GM18519 (cell line): ENCODE results near the gene HCST.

Experiments
- ATAC-seq: cut with Tn5 transposase; IDR thresholded peaks from one replicate; pipeline ENCODE4 v1.9.1; 2021; ENCODE audit warnings: mild to moderate bottlenecking, moderate library complexity; ENCODE audit not compliant: unreplicated experiment, low FRiP score

Gene HCST

DNA sequence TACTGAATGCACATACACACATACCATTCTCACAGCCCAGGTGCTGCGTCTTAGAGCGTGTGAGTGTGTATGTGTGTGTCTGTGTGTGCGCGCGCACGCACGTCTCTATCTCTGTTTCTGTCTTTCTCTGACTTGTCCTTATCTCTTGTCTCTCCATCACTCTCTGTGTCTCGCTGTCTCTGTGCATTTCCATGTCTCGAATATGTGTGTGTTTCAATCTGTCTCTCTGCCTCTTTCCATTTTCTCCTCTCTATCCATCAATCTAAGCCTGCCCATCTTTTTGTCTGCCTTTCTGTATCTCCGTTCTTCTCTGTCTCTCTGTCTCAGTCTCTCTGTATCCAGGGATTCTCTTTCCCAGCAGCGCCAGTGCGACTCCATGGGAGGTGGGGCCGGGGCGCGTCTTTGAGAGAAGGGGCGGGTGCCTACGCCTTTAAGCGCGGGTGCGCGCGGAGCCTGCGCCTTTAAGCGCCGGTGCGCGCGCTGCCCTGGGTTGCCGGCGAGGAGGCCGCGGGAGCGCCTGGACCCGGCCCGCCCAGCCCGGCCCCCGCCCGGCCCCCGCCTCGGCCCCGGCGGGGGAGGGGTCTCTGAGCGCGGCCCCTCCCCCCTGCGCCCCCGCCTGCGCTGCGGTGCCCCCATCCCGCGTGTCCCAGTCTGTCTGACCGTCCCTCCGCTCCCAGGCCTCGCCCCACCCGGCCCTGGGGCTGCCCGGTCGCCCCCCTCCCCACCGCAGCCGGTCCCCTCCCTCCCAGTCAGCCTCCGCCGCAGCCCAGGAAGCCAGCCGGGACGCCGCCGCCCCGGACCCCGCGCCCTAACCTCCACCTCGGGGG is 33.8 kb downstream of the HCST start, which contains the start of gene LRFN3:
LRFN3 (plus strand) TSS at position 464 of the 827 bp plus-strand sequence. CDS start 3,052 bp downstream, outside the sequence.
- no peak for ATAC-seq

- ATAC-seq = no peak
These were observed 34.5 kb downstream of the HCST start for GRCh38 chr19:35936738-35937268.

- no peak for ATAC-seq
These were observed 35.3 kb downstream of the HCST start for GRCh38 chr19:35937345-35938281.

DNA sequence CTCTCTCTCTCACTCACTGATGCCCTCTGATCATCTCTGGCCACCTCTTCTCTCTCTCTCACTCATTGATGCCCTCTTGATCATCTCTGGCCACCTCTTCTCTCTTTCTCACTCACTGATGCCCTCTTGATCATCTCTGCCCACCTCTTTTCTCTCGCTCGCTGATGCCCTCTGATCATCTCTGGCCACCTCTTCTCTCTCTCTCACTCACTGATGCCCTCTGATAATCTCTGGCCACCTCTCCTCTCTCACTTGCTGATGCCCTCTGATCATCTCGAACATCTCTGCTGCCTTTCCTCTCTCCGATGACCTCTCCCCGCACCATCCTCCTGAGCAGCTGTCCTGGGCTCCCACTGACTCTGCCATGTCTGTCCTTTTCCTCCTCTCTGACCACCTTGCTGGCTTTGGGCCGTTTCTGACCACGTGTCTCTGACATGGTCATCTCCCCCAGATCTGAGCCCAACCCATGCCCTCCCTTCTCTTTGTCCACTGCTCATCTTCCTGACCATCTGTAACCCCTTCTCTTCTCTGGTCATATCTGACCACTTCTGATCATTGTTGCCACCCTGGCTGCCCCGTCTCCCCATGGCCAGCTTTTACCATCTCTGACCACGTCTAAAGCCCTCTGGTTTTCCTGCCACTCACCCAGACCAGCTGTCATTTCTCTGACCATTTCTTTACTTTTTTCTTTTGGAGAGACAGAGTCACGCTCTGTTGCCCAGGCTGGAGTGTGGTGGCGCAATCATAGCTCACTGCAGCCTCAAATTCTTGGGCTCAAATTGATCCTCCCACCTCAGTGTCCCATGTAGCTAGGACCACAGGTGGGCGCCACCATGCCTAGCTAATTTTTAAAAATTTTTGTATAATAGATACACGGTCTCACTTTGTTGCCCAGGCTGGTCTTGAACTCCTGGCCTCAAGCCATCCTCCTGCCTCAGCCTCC is 36.2 kb downstream of the HCST start:
- no peak for ATAC-seq

DNA sequence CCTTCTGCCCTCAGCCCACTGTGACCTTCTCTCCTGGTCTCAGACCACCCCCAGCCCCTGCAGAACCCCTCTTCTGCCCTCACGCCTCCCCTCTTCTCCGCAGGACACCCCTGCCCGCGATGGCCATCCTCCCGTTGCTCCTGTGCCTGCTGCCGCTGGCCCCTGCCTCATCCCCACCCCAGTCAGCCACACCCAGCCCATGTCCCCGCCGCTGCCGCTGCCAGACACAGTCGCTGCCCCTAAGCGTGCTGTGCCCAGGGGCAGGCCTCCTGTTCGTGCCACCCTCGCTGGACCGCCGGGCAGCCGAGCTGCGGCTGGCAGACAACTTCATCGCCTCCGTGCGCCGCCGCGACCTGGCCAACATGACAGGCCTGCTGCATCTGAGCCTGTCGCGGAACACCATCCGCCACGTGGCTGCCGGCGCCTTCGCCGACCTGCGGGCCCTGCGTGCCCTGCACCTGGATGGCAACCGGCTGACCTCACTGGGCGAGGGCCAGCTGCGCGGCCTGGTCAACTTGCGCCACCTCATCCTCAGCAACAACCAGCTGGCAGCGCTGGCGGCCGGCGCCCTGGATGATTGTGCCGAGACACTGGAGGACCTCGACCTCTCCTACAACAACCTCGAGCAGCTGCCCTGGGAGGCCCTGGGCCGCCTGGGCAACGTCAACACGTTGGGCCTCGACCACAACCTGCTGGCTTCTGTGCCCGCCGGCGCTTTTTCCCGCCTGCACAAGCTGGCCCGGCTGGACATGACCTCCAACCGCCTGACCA is 37.2 kb downstream of the HCST start:
- no peak for ATAC-seq

DNA sequence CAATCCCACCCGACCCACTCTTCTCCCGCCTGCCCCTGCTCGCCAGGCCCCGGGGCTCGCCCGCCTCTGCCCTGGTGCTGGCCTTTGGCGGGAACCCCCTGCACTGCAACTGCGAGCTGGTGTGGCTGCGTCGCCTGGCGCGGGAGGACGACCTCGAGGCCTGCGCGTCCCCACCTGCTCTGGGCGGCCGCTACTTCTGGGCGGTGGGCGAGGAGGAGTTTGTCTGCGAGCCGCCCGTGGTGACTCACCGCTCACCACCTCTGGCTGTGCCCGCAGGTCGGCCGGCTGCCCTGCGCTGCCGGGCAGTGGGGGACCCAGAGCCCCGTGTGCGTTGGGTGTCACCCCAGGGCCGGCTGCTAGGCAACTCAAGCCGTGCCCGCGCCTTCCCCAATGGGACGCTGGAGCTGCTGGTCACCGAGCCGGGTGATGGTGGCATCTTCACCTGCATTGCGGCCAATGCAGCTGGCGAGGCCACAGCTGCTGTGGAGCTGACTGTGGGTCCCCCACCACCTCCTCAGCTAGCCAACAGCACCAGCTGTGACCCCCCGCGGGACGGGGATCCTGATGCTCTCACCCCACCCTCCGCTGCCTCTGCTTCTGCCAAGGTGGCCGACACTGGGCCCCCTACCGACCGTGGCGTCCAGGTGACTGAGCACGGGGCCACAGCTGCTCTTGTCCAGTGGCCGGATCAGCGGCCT is 37.9 kb downstream of the HCST start:
- no peak for ATAC-seq

GRCh38 chr19:35940839-35941238 is 38.5 kb downstream of the HCST start:
- no peak for ATAC-seq

- no peak for ATAC-seq
These were observed 39.9 kb downstream of the HCST start for GRCh38 chr19:35942235-35942634.

GRCh38 chr19:35943321-35944301 is 41.3 kb downstream of the HCST start:
- no peak for ATAC-seq

DNA sequence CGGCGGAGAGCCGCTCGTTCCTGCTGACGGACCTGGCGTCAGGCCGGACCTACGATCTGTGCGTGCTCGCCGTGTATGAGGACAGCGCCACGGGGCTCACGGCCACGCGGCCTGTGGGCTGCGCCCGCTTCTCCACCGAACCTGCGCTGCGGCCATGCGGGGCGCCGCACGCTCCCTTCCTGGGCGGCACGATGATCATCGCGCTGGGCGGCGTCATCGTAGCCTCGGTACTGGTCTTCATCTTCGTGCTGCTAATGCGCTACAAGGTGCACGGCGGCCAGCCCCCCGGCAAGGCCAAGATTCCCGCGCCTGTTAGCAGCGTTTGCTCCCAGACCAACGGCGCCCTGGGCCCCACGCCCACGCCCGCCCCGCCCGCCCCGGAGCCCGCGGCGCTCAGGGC is 42.2 kb downstream of the HCST start:
- no peak for ATAC-seq

- ATAC-seq = no peak
These were observed 42.9 kb downstream of the HCST start for GRCh38 chr19:35945121-35945790.

GRCh38 chr19:35946203-35946602 is 43.9 kb downstream of the HCST start:
- no peak for ATAC-seq

DNA sequence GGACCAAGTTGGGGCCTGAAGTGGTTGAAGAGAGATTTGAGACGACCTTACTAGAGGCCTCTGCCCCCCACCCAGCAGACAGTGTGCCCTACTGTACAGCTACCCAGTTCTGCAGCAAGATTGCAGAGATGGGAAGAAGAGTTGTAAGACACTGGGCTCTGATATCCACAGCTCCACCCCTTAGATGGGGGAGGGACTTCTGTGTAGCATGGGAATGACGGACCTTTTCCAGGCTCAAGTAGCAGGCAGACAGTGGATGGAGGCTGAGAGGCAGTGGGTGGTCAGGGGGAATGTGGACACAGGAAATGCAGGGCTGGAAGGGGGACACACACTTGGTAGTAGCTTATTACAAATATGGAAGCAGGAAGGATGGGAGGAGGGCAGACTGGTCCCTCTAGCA is 46.8 kb downstream of the HCST start:
- no peak for ATAC-seq
